Activated naive CD8-positive, alpha-beta T cell treated with anti-CD3 and anti-CD28 coated beads, Interleukin-2, amount 50 U/mL, for 16 hours (primary cell): Measurements from ENCODE around the gene MDM2.

Source experiments
- DNase-seq: peaks from one replicate; pipeline ENCODE4 v3.0.0-alpha.2; 2020; ENCODE audit warnings: low read depth, low spot score

The MDM2 gene

DNA sequence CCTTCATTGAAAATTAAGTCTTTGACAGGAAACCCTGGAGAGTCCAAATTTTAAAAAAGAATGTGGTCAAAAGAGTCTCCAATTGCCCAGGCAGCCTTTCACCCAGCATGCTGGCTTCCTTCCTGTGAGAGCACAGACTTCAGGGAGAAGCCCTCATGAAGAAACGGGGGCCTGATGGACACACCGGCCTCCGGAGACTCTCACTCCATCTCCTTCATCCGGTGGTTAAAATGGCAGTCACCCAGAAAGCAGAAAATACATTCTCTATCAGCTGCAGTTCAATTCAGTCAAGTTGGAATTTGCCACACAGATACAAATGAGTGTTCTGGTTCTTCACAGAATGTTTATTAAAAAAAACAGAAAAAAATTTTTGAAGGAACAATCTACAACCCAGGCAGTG lies 68.5 kb downstream of the MDM2 start:
- DNase-seq = no peak

DNA sequence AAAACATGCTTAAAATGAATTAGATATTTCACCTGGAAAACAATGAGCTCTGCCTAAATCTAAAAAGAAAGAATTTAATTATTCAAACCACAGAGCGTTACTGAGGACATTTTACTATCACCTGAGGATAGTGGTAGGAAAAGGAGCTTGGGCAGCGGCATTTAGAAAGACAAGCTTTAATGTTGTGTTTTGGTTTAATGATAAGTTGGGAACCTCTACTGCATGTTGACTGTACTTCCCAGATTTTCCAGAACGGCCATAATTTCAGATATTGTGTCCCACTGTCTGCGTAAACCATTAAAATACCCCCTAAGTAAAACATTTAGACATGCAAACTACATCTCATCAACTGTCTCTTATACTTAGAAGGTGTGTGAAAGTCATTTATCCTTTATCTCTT lies 69.6 kb downstream of the MDM2 start:
- no peak for DNase-seq

DNA sequence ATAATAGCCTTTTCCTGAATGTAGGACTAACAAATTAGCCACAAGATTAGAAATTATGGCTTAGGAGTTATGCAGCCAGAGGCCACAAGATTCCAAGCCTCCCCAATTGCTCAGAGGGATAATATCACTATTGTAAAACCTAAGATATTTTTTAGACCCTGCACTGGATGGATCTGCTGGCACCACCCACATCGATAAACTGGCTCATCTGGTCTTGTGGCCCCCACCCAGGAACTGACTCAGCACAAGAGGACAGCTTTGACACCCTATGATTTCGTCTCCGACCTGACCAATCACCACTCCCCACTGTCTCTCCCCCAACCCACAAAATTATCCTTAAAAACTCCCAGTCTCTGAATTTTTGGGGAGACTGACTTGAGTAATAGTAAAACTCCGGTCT lies 70.3 kb downstream of the MDM2 start:
- no peak for DNase-seq

DNA sequence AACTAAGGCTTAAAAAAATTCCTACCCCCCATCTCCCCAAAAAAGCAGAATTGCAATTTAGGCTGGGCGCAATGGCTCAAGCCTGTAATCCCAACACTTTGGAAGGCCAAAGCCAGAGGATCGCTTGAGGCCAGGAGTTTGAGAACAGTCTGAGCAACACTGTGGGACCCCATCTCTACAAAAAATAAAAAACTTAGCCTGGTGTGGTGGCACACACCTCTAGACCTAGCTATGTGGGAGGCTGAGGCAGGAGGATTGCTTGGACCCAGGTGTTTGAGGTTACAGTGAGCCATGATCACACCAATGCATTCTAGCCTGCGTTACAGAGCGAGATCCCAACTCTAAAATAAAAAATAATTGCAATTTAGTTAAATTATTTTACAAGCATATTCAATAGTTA lies 70.9 kb downstream of the MDM2 start:
- DNase-seq = no peak

DNA sequence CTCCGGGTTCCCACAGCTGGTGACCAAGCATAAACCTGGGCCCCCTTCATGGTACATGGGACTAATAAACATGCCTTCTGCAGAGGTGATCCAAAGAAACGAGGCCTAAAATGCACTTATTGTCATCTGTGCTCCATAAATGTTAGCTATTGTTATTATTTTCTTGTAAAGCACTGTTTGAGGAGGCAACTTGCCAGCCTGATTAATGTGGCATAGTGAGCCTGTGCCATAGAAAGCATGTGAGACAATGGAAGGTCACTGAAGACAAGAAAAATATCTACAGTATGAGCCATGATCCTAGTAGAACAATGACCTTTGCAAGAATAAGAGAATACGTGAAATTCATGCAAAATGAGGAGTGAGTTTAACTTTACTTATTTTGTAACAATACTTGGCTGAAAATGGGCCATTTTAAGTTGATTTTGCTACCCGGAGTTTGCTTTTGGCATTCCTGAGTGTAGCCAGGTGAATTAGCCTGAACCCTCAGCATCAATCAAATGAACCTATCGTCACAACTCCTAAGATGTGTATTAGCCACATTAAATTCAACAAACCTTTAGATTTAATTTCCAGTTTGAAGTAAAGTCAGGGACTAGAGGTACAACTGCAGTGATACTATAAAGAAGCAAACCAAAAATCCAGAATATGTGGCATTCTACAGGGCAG lies 72.8 kb downstream of the MDM2 start:
- no peak for DNase-seq

DNA sequence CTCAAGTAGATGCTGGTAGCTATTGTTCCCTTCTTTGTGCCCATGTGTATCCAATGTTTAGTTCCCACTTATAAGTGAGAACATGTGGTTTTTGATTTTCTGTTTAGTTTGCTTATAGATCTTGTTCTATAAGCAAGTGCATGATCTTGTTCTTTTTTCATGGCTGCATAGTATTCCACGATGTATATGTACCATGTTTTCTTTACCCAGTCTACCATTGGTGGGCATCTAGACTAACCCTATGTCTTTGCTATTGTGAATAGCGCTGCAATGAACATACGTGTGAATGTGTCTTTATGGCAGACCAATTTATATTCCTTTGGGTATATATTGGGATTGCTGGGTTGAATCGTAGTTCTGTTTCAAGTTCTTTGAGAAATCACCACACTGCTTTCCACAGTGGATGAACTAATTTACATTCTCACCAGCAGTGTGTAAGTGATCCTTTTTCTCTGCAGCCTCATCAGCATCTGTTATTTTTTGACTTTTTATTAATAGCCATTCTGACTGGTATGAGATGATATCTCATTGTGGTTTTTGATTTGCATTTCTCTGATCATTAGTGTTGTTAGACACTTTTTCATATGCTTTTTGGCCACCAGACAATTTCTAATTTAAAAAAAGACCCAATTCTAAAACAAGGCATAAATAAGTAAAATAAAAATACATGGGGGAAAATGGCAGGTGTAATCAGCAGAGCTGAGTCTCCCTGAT lies 74.4 kb downstream of the MDM2 start:
- DNase-seq = no peak

DNA sequence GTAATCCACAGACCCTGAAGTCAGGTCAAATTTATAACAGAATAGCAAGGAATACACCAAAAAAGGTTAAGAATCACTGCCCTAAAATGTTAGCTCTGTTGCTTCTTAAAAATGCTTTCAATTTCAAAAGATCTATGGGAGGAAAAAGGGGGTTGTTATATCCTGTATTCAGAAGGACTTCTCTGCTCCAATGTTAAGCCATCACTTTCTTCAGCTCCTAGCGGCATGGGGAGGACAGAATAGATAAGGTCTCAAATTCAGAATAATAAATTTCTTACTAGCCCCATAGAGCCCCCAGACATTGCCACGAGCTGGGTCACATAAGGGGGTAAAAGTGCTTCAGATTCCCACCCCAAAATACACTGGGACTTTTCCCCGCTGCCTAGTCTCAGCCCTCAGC lies 75.2 kb downstream of the MDM2 start:
- DNase-seq = no peak

DNA sequence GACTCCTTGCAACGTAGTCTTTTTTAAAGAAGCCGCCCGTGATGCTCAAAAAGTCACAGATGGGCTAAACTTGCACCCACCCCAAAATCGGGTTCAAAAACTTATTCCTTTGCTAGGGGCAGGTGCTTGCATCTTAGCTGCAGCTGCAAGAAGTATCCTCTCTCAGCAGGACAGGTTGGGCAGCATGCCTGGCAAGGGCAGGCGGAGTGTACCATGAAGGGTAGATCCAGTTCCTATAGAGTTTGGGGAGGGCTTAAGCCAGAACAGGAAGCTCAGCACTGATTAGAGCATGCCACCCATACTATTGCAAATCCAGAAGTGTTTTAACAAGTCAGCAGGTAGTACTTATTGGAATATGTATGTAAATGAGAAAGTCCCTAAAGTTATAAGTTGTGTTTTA lies 76.3 kb downstream of the MDM2 start:
- no peak for DNase-seq

DNA sequence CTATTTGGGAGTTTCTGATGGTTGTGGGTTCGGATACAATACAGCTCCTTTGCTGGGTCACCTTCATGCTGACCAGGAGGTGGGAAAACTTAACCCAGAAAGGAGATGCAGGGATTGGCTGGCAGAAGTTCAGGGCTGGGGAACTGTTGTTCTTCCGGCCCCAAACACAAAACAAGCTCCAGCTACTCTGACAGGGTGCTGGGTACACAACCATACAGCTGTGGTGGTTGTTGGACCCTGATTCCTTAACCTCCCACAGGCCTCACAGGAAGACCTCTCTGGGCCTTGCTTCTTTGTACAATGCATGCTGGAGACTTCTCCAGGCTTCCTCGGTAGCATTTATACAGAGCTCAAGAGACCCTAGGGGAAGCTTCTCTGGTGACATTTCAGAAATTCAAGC lies 77.4 kb downstream of the MDM2 start:
- DNase-seq = no peak

DNA sequence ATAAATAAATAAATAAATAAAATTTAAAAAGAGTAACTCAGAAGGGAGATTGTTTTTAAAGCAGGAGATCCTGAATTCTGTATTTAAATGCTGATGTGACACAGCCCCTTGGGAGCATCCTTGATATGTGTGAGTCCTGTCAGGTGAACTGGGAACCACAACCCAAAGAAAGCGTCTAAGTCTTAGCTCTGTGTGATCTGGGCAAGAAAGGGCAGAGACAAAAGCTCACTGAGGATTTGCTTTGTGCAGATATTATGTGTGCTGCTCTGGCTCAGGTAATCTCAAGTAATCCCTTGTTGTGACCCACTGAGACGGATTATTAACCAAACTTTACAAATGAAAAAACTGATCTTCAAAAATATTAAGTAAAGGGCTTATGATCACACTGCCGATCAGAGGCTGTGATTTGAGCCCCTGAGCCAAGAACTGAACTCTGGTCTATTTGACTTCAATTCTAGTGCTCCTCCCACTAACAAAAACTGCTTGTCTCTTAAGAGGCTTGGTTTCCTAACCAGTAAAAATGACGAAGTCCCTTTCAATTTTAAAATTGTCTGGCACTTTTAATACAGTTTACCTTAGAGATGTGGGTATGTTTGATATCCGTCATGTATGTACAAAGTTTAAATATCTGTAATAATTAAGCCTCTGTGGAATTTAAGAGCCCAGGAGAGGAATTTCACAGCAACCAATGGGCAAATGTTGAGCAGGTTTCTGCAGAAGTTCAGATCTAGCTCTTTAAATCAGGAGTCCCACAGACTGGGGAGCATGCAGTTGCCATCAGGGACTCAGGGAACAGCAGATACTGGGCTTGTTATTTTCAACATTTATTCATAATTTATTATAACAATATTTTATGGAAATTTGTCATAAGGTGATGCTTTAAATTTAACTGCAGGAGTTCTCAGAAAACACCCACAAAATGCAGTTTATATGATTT lies 78.9 kb downstream of the MDM2 start:
- no peak for DNase-seq

DNA sequence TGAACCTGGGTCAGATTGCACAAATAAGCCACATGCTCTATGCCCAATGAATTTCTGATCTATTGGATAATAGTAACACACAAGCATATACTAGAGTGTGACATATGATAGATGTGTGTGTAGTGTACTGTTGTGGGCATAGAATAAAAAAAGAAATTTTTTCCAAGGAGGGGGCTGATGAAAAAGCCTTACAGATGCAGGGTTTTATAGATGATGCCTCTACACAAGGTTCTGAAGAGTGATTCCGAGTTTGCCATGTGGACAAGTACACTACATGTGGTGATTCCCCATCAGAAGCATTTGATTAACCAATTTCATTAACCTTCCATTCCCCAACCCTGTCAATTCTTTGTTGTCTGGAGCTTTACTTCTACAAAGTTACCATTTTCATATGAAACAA lies 79.7 kb downstream of the MDM2 start:
- DNase-seq = no peak

DNA sequence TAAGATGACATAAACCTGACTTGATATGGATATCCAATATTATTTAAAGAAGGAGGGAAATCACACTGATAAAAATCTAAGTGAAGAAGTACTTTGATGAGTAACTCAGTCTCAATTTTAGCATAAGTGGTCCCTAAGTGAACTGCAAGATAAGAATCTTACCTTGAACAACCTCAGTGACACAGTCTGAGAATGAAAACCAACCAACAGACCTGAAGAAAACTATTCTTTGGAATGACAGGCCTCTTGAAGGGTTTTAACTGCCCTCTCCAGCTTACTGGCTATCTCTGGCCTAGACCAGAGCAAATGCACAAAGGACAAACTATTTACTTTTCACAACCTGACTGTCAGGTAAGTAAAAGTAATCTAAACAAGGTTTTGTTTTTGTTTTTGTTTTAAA lies 80.3 kb downstream of the MDM2 start:
- DNase-seq = no peak

DNA sequence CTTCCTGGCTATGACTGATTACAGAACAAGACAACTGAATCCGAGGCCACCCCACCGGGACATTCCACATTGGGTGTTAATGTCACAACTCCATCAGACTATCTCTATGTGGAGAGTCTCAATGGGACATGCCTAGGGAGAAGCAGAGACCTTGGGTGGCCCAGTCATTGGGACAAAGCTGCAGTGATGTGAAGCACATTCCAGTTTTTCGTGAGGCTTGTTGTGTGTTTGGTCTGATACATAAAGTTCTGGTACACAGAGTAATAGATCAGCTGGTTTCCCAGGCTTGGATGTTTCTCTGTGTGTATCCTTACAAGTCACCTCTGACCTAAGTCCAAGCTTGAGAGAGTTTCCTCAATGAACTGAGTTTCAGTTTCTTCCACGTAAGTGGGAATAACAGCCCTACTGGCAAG lies 82.7 kb downstream of the MDM2 start:
- DNase-seq = no peak

DNA sequence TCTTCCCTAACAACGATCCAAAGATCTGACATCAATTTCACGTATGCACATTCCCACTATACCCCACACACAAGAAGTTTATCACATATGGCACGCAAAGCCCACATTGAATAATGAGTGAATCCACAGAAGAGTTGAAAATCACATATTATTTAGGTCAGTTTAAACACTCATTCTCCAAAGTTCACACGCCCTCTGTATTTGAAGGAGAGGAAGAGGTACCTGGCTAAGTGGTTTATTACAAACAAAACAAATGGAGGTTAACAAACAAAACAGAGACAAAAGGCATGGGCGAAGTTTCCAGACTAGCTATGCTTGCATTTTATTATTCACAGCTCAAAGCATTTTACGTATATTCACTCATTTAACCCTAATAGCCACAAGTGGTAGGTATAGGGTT lies 83.2 kb downstream of the MDM2 start:
- no peak for DNase-seq

DNA sequence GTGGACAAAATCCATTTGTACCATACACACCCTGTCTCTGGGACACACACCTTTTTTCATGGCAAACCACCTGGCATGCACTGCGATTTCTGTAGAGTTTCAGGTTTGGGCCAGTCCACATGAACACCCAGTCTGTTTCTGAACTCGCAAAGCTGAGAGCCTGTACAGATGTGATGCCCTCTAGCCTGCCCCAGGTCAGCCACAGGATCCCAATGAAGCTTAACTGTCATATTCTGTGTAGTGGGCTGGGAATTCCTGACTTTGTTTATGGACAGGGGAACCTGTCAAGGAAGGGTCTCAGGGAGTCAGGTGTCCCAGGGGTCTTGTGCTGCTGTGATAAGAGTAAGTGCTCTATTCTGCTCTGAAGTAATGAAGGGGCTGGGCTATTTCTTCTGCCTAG lies 85.2 kb downstream of the MDM2 start:
- DNase-seq = no peak

DNA sequence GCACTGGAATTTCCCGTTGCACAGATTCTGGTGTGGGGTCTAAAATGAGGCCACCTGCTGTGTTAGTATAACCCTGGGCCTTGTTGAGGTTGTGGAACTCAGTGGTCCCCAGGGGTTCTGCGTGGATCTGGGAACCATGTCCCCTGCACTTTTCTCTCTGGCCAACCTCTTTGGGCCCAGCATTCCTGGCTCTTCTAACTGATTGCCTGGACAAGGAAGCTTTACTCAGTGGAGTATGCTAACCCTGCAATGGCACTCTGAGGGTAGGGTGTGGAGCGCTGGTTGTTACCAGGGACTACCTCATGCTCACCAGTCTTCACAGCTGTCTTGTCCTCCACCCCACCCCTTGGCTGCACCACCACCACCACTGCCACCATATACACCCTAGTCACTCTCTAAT lies 85.8 kb downstream of the MDM2 start:
- DNase-seq = no peak

DNA sequence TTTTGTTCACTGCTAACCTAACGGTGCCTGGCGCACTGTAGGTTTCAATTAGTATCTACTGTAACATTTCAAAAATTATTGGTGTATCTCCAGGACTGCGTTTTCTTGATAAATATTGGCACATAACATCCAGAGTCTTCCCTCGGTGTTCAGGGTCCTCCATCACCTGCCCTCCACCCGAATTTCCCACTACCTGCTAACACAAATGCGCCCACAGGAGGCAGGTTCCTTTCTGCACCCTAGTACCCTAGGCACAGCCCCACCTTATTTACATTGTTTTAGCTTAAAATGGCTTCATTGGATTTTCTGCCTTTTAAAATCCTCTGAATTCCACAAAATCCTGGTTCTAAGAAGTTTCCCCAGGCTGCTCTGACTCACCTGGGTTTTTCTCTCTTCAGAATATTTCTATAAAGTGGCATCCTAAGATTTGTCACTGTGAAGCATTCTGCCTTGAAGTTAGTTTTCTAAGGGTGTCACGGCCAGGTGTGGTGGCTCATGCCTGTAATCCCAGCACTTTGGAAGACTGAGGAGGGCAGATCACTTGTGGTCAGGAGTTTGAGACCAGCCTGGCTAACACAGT lies 86.4 kb downstream of the MDM2 start:
- no peak for DNase-seq

DNA sequence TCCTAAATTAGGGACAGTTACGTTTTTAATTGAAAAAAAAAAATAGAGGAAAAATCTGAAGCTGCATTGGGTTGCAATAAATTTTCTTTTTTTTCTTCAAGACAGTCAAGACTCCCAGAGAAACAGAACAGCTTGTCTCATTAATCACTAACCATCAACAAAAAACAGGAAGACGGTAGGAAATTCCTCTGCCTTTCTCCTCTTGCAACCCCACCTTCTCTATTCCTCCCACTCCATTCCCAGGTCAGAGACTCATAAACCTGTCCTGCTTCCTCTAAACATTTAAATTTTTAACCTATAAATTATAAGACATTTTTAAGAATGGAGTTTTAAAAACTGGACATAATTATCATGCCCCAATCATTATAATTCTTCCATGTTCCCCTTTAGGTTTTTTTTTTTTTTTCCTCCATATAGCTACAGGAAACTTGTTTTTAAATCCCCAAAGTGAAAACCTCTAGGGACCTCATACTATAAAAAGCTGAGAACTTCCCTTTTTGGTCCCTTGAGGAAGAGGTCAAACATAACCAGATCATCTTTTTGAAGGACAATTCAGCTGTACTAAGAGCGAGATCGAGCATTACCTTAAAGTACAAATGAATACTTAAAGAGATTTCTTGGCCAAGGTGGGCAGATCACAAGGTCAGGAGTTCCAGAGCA lies 89.0 kb downstream of the MDM2 start:
- DNase-seq = no peak

DNA sequence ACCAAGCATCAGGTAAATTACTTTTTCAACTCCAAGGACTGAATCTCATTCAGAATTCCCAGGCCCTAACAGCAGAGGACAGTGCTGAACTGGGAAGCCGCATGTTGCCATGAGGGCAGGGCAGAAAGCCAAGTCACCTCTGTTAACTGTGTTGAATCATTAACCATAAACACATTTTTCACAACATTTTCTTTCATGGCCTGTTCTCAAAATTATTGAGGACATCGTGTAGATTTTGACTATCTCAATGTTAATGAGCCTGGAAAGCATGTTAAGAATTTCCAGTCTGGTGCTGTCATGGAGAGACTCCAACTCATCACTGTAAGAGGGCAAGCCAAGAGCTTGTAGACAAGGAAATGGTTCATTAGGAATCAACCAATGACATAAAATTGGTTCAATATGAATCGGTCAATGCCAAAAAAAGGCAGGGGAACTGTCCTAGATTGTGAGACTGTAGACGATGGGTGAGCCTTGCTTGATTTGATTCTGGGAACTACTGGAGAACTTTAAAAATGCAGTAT lies 91.3 kb downstream of the MDM2 start:
- no peak for DNase-seq

DNA sequence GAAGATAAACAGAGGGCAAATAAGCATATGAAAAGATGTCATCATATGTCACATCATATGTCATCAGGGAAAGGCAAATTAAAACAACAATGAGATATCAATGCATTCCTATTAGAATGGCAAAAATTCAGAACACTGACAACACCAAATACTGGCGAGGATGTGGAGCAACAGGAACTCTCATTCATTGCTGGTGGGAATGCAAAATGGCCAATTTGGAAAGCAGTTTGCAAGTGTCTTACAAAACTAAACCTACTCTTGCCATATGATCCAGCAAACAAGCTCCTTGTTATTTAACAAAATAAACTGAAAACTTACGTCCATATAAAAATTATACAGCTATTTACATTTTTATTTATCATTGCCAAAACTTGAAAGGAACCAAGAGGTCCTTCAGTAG lies 92.3 kb downstream of the MDM2 start:
- DNase-seq = no peak
